Lower leg skin (tissue), 3 donors: ENCODE data around the gene TUBA3C.

Experiments used
- POLR2A ChIP-seq, 2 donors: fragments of 450-650 bp; IDR thresholded peaks; one replicate each; pipeline ENCODE4 v1.6.1; 2016 to 2017; ENCODE audit warnings: antibody characterized with exemption in 2 of 2, mild to moderate bottlenecking in 1 of 2, moderate library complexity in 1 of 2
- TF ChIP-seq, protein P1 (sequence below), 3 donors: fragments of 450-650 bp; IDR thresholded peaks; one replicate each; pipeline ENCODE4 v1.5.1; 2016; ENCODE audit warnings: antibody characterized with exemption in 3 of 3, mild to moderate bottlenecking in 3 of 3, moderate library complexity in 2 of 3

DNA sequence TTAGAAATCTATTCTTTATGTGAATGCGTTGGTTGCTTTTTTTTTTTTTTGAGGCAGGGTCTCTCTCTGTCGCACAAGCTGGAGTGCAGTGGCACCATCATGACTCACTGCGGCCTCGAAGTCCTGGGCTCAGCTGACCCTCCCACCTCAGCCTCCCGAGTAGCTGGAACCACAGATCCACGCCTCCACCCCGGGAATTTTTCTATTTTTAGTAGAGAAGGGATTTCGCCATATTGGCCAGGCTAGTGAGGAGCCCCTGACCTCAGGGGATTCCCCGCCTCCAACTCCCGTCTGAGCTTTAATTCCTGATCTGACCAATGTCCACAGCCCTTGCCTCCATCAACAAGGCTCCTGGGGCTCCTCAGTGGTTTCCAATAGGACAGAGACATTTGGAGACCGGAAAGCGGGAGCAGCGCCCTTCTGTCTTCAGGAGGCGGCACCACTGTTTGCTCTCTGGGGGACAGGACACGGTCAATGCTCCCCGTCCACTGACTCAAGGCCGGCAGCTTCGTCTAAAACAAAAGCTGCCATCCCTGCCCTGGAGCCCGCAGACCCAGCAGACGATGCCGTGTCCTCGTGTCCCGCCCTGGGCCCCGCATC is 503 bp downstream of the TUBA3C start:
- no peak for TF ChIP-seq POLR2A (IDR thresholded peaks at IDR 0.05)
- TF ChIP-seq, protein P1, sequence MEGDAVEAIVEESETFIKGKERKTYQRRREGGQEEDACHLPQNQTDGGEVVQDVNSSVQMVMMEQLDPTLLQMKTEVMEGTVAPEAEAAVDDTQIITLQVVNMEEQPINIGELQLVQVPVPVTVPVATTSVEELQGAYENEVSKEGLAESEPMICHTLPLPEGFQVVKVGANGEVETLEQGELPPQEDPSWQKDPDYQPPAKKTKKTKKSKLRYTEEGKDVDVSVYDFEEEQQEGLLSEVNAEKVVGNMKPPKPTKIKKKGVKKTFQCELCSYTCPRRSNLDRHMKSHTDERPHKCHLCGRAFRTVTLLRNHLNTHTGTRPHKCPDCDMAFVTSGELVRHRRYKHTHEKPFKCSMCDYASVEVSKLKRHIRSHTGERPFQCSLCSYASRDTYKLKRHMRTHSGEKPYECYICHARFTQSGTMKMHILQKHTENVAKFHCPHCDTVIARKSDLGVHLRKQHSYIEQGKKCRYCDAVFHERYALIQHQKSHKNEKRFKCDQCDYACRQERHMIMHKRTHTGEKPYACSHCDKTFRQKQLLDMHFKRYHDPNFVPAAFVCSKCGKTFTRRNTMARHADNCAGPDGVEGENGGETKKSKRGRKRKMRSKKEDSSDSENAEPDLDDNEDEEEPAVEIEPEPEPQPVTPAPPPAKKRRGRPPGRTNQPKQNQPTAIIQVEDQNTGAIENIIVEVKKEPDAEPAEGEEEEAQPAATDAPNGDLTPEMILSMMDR (IDR thresholded peaks at IDR 0.05) = no peak
